ENCODE results near the gene IRF9. TPM values are rescaled to one million over a fixed set of nuclear protein-coding genes. Genes with fewer than 3 reads are reported as not detected.

Gene IRF9
- total and polyA plus RNA-seq, 2 of the 13 experiments (the other 11 are each of a cell fraction or from before 2014, with no cell fraction given) = 14.9 to 49.7 TPM

- TF ChIP-seq TBX3 (IDR thresholded peaks at IDR 0.05; ENCODE audit: borderline replicate concordance) = no peak
- TF ChIP-seq PTBP1 (IDR thresholded peaks at IDR 0.05; ENCODE audit: low read depth, low read length, poor library complexity, severe bottlenecking) = no peak
- TF ChIP-seq, protein P1, sequence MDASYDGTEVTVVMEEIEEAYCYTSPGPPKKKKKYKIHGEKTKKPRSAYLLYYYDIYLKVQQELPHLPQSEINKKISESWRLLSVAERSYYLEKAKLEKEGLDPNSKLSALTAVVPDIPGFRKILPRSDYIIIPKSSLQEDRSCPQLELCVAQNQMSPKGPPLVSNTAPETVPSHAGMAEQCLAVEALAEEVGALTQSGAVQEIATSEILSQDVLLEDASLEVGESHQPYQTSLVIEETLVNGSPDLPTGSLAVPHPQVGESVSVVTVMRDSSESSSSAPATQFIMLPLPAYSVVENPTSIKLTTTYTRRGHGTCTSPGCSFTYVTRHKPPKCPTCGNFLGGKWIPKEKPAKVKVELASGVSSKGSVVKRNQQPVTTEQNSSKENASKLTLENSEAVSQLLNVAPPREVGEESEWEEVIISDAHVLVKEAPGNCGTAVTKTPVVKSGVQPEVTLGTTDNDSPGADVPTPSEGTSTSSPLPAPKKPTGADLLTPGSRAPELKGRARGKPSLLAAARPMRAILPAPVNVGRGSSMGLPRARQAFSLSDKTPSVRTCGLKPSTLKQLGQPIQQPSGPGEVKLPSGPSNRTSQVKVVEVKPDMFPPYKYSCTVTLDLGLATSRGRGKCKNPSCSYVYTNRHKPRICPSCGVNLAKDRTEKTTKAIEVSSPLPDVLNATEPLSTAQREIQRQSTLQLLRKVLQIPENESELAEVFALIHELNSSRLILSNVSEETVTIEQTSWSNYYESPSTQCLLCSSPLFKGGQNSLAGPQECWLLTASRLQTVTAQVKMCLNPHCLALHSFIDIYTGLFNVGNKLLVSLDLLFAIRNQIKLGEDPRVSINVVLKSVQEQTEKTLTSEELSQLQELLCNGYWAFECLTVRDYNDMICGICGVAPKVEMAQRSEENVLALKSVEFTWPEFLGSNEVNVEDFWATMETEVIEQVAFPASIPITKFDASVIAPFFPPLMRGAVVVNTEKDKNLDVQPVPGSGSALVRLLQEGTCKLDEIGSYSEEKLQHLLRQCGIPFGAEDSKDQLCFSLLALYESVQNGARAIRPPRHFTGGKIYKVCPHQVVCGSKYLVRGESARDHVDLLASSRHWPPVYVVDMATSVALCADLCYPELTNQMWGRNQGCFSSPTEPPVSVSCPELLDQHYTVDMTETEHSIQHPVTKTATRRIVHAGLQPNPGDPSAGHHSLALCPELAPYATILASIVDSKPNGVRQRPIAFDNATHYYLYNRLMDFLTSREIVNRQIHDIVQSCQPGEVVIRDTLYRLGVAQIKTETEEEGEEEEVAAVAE (CRISPR knock-in tag; IDR thresholded peaks at IDR 0.05; ENCODE audit: borderline replicate concordance) = 0 out of 2 replicates have a peak, but pooled peaks have one; percentile 12
- TF ChIP-seq ZZZ3 (CRISPR knock-in tag; IDR thresholded peaks at IDR 0.05; ENCODE audit: borderline replicate concordance) = no peak
- TF ChIP-seq ZSCAN21 (CRISPR knock-in tag; IDR thresholded peaks at IDR 0.05; ENCODE audit: borderline replicate concordance) = peak; percentile 64; the same call in 1 of the 2 replicates
- no peak for TF ChIP-seq NFRKB (IDR thresholded peaks at IDR 0.05)
- no peak for TF ChIP-seq ZNF670 (CRISPR knock-in tag; IDR thresholded peaks at IDR 0.05; ENCODE audit: borderline replicate concordance)
- TF ChIP-seq, protein P2, sequence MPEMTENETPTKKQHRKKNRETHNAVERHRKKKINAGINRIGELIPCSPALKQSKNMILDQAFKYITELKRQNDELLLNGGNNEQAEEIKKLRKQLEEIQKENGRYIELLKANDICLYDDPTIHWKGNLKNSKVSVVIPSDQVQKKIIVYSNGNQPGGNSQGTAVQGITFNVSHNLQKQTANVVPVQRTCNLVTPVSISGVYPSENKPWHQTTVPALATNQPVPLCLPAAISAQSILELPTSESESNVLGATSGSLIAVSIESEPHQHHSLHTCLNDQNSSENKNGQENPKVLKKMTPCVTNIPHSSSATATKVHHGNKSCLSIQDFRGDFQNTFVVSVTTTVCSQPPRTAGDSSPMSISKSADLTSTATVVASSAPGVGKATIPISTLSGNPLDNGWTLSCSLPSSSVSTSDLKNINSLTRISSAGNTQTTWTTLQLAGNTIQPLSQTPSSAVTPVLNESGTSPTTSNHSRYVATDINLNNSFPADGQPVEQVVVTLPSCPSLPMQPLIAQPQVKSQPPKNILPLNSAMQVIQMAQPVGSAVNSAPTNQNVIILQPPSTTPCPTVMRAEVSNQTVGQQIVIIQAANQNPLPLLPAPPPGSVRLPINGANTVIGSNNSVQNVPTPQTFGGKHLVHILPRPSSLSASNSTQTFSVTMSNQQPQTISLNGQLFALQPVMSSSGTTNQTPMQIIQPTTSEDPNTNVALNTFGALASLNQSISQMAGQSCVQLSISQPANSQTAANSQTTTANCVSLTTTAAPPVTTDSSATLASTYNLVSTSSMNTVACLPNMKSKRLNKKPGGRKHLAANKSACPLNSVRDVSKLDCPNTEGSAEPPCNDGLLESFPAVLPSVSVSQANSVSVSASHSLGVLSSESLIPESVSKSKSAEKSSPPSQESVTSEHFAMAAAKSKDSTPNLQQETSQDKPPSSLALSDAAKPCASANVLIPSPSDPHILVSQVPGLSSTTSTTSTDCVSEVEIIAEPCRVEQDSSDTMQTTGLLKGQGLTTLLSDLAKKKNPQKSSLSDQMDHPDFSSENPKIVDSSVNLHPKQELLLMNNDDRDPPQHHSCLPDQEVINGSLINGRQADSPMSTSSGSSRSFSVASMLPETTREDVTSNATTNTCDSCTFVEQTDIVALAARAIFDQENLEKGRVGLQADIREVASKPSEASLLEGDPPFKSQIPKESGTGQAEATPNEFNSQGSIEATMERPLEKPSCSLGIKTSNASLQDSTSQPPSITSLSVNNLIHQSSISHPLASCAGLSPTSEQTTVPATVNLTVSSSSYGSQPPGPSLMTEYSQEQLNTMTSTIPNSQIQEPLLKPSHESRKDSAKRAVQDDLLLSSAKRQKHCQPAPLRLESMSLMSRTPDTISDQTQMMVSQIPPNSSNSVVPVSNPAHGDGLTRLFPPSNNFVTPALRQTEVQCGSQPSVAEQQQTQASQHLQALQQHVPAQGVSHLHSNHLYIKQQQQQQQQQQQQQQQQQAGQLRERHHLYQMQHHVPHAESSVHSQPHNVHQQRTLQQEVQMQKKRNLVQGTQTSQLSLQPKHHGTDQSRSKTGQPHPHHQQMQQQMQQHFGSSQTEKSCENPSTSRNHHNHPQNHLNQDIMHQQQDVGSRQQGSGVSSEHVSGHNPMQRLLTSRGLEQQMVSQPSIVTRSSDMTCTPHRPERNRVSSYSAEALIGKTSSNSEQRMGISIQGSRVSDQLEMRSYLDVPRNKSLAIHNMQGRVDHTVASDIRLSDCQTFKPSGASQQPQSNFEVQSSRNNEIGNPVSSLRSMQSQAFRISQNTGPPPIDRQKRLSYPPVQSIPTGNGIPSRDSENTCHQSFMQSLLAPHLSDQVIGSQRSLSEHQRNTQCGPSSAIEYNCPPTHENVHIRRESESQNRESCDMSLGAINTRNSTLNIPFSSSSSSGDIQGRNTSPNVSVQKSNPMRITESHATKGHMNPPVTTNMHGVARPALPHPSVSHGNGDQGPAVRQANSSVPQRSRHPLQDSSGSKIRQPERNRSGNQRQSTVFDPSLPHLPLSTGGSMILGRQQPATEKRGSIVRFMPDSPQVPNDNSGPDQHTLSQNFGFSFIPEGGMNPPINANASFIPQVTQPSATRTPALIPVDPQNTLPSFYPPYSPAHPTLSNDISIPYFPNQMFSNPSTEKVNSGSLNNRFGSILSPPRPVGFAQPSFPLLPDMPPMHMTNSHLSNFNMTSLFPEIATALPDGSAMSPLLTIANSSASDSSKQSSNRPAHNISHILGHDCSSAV (CRISPR knock-in tag; IDR thresholded peaks at IDR 0.05; ENCODE audit: borderline replicate concordance) = no peak
- no peak for TF ChIP-seq PLRG1 (conservative IDR thresholded peaks at IDR 0.05)
- TF ChIP-seq GATAD1 (CRISPR knock-in tag; IDR thresholded peaks at IDR 0.05) = 0 out of 2 replicates have a peak, but pooled peaks have one; percentile 28
- TF ChIP-seq ZBTB34 (CRISPR knock-in tag; IDR thresholded peaks at IDR 0.05) = no peak
- no peak for TF ChIP-seq CREBL2 (CRISPR knock-in tag; IDR thresholded peaks at IDR 0.05; ENCODE audit: borderline replicate concordance)
- no peak for TF ChIP-seq ZNF496 (CRISPR knock-in tag; IDR thresholded peaks at IDR 0.05; ENCODE audit: insufficient replicate concordance)
- peak; percentile 90 for TF ChIP-seq ZNF572 (CRISPR knock-in tag; IDR thresholded peaks at IDR 0.05)
These were observed 30.1 kb upstream of the IRF9 start (continued) for GRCh38 chr14:24130717-24131548.

Data from HepG2 (cell line).